ENCODE results near the gene POLQ.
"Not testable (repeated sequence)": the region's sequence is repeated elsewhere in the genome, so short reads cannot be mapped to it uniquely, and the experiment has no call there.

POLQ gene

GRCh38 chr3:121414924-121415323 is 130.9 kb downstream of the POLQ start:
- no peak for DNase-seq (ENCODE audit: low read depth)
- H3K4me3 ChIP-seq (ENCODE audit: low read depth, low read length) = no peak overlapping the region
- TF ChIP-seq CTCF (IDR thresholded peaks at IDR 0.05; ENCODE audit: control insufficient read depth, extremely low read depth, insufficient read depth) = no peak

- no peak for DNase-seq (ENCODE audit: low read depth)
- no peak overlapping the region for H3K4me3 ChIP-seq (ENCODE audit: low read depth, low read length)
- no peak for TF ChIP-seq CTCF (IDR thresholded peaks at IDR 0.05; ENCODE audit: control insufficient read depth, extremely low read depth, insufficient read depth)
Measured at GRCh38 chr3:121411523-121411922, 134.3 kb downstream of the POLQ start.

GRCh38 chr3:121405631-121406030 is 140.2 kb downstream of the POLQ start:
- no peak for DNase-seq (ENCODE audit: low read depth)
- TF ChIP-seq CTCF (IDR thresholded peaks at IDR 0.05; ENCODE audit: control insufficient read depth, extremely low read depth, insufficient read depth) = no peak
- no peak overlapping the region for H3K4me3 ChIP-seq (ENCODE audit: low read depth, low read length)

GRCh38 chr3:121399820-121400219 is 146.0 kb downstream of the POLQ start:
- H3K4me3 ChIP-seq (ENCODE audit: low read depth, low read length) = no peak overlapping the region
- no peak for DNase-seq (ENCODE audit: low read depth)
- no peak for TF ChIP-seq CTCF (IDR thresholded peaks at IDR 0.05; ENCODE audit: control insufficient read depth, extremely low read depth, insufficient read depth)

GRCh38 chr3:121398051-121398450 is 147.7 kb downstream of the POLQ start:
- not testable (repeated sequence) for H3K4me3 ChIP-seq (ENCODE audit: low read depth, low read length)

GRCh38 chr3:121395967-121396366 is 149.8 kb downstream of the POLQ start:
- H3K4me3 ChIP-seq (ENCODE audit: low read depth, low read length); DNase-seq (ENCODE audit: low read depth): not testable (repeated sequence)

More at GRCh38 chr3:121398051-121398450, 147.7 kb downstream of the POLQ start:
- DNase-seq (ENCODE audit: low read depth) = not testable (repeated sequence)

GRCh38 chr3:121388308-121388707 is 157.5 kb downstream of the POLQ start:
- H3K4me3 ChIP-seq (ENCODE audit: low read depth, low read length); DNase-seq (ENCODE audit: low read depth): not testable (repeated sequence)
